ENCODE data around the gene KLHL1.

DNA sequence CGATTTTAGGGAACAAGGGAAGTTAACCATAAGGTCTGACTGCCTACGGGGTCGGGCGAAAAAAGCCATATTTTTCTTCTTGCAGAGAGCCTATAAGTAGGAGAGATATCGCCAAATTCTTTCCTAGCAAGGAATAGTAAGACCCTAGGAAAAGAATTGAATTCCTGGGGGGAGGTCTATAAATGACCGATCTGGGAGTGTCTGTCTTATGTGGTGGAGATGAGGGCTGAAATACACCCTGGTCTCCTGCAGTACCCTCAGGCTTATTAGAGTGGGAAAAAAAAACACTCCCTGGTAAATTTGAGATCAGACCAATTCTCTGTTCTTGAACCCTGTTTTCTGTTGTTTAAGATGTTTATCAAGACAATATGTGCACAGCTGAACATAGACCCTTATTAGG is 448.1 kb downstream of the KLHL1 start:
- TF ChIP-seq, protein P1, sequence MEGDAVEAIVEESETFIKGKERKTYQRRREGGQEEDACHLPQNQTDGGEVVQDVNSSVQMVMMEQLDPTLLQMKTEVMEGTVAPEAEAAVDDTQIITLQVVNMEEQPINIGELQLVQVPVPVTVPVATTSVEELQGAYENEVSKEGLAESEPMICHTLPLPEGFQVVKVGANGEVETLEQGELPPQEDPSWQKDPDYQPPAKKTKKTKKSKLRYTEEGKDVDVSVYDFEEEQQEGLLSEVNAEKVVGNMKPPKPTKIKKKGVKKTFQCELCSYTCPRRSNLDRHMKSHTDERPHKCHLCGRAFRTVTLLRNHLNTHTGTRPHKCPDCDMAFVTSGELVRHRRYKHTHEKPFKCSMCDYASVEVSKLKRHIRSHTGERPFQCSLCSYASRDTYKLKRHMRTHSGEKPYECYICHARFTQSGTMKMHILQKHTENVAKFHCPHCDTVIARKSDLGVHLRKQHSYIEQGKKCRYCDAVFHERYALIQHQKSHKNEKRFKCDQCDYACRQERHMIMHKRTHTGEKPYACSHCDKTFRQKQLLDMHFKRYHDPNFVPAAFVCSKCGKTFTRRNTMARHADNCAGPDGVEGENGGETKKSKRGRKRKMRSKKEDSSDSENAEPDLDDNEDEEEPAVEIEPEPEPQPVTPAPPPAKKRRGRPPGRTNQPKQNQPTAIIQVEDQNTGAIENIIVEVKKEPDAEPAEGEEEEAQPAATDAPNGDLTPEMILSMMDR (IDR thresholded peaks at IDR 0.05) = no peak
- TF ChIP-seq EP300 (IDR thresholded peaks at IDR 0.05) = no peak
